Glutamatergic neuron (in vitro differentiated cells): ENCODE results near the gene FOXN3. TPM values are rescaled to one million over a fixed set of nuclear protein-coding genes. Genes with fewer than 3 reads are reported as not detected.

Experiments used
- DNase-seq: peaks from one replicate; pipeline ENCODE4 v3.0.0; 2022
- H3K27ac Mint-ChIP-seq: one replicate; pipeline ENCODE4 v1.8.0; 2020; ENCODE audit warnings: mild to moderate bottlenecking, mixed read lengths, inconsistent platforms; ENCODE audit not compliant: unreplicated experiment
- H3K27me3 Mint-ChIP-seq: one replicate; pipeline ENCODE4 v1.8.0; 2020; ENCODE audit warnings: mild to moderate bottlenecking, moderate library complexity, mixed read lengths, inconsistent platforms; ENCODE audit not compliant: unreplicated experiment
- H3K36me3 Mint-ChIP-seq: one replicate; pipeline ENCODE4 v1.8.0; 2020; ENCODE audit warnings: mild to moderate bottlenecking, mixed read lengths, inconsistent platforms; ENCODE audit not compliant: unreplicated experiment
- H3K4me1 Mint-ChIP-seq: one replicate; pipeline ENCODE4 v1.8.0; 2020; ENCODE audit warnings: mild to moderate bottlenecking, low read depth, mixed read lengths, inconsistent platforms; ENCODE audit not compliant: unreplicated experiment
- H3K4me3 Mint-ChIP-seq: one replicate; pipeline ENCODE4 v1.8.0; 2020; ENCODE audit warnings: mild to moderate bottlenecking, mixed read lengths, inconsistent platforms; ENCODE audit not compliant: unreplicated experiment
- H3K9me3 Mint-ChIP-seq: one replicate; pipeline ENCODE4 v1.8.0; 2020; ENCODE audit warnings: mild to moderate bottlenecking, moderate library complexity, mixed read lengths, inconsistent platforms; ENCODE audit not compliant: unreplicated experiment
- total RNA-seq: library from RNA; stranded (reverse); fragmentation: NEBNext Ultra II Directional; extraction: Animal tissue kit (Norgen Biotek cat#: 25700); gene quantifications from one replicate; pipeline ENCODE4 v1.2.1, GENCODE V29; 2021; ENCODE audit not compliant: unreplicated experiment
- TF ChIP-seq, protein P1 (sequence below): fragments of 200-600 bp; sonication (generic); IDR thresholded peaks from one replicate; pipeline ENCODE4 v1.5.0; 2021; ENCODE audit not compliant: partially characterized antibody, unreplicated experiment

FOXN3 gene
- total RNA-seq, 1 donor from 2014 or later: 139 TPM

- no peak overlapping the region for H3K27ac Mint-ChIP-seq
- TF ChIP-seq, protein P1, sequence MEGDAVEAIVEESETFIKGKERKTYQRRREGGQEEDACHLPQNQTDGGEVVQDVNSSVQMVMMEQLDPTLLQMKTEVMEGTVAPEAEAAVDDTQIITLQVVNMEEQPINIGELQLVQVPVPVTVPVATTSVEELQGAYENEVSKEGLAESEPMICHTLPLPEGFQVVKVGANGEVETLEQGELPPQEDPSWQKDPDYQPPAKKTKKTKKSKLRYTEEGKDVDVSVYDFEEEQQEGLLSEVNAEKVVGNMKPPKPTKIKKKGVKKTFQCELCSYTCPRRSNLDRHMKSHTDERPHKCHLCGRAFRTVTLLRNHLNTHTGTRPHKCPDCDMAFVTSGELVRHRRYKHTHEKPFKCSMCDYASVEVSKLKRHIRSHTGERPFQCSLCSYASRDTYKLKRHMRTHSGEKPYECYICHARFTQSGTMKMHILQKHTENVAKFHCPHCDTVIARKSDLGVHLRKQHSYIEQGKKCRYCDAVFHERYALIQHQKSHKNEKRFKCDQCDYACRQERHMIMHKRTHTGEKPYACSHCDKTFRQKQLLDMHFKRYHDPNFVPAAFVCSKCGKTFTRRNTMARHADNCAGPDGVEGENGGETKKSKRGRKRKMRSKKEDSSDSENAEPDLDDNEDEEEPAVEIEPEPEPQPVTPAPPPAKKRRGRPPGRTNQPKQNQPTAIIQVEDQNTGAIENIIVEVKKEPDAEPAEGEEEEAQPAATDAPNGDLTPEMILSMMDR: no peak
- peaks cover 3% of the 10 kb centered on the region for H3K27me3 Mint-ChIP-seq
- H3K9me3 Mint-ChIP-seq: peaks cover 16% of the 10 kb centered on the region
- no peak overlapping the region for H3K4me3 Mint-ChIP-seq
- peaks cover 16% of the 10 kb centered on the region for H3K4me1 Mint-ChIP-seq
- no peak for DNase-seq
- no peaks in the 10 kb centered on the region for H3K36me3 Mint-ChIP-seq
Observed at GRCh38 chr14:89356496-89356895, 60.5 kb downstream of the FOXN3 start.

- H3K27me3 Mint-ChIP-seq: peaks cover 2% of the 10 kb centered on the region
- H3K4me3 Mint-ChIP-seq: no peak overlapping the region
- H3K4me1 Mint-ChIP-seq: peaks cover 34% of the 10 kb centered on the region
- no peak overlapping the region for H3K27ac Mint-ChIP-seq
- H3K36me3 Mint-ChIP-seq: no peaks in the 10 kb centered on the region
- peaks cover 19% of the 10 kb centered on the region for H3K9me3 Mint-ChIP-seq
- no peak for DNase-seq
- TF ChIP-seq, protein P1: no peak
Observed at GRCh38 chr14:89353766-89354113, 63.3 kb downstream of the FOXN3 start.

DNA sequence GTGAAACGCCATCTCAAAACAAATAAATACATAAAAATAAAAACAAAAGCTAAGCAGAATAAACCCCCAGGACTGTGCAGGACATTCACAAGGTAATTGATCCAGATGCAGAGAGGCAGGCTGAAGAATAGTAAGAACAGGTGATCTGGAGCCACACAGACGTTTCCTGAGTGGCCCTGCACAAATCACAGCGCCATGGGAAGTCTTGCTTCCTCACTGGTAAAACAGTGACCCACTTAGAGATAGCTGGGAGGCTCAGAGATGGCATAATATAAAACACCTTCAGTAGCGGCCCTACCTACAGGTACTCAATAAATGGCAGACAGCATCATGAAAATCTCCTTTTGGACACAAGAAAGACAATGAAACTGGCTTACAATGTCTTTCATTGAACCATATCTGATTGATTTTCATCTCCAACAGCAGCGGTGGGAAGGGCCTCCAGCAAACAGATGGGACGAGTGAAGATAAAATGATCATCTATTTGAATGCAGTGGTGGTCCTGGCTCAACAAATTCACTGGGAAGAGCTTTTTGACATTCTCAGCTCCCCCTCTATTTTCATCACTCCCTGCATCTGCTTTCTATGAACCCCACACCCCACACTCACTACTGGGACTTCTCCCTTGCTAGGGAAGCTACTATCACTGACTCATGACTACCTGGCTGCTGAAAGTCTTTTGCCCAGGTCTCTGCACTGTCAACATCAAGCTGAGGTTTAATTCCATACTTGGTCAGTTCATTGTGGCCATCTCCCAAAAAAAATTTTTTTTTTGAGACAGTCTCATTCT, 63.9 kb downstream of the FOXN3 start:
- Mint-ChIP-seq H3K27ac (no peak overlapping the region), H3K4me1 (peaks cover 38% of the 10 kb centered on the region), H3K36me3 (no peaks in the 10 kb centered on the region), H3K27me3 (peaks cover 2% of the 10 kb centered on the region), H3K4me3 (no peak overlapping the region), H3K9me3 (peaks cover 18% of the 10 kb centered on the region)
- DNase-seq: no peak
- TF ChIP-seq, protein P1: no peak

GRCh38 chr14:89351516-89352404, 65.3 kb downstream of the FOXN3 start:
- peaks cover 18% of the 10 kb centered on the region for H3K9me3 Mint-ChIP-seq
- H3K4me1 Mint-ChIP-seq: peaks cover 41% of the 10 kb centered on the region
- no peak overlapping the region for H3K27ac Mint-ChIP-seq
- DNase-seq: no peak
- TF ChIP-seq, protein P1: no peak
- H3K4me3 Mint-ChIP-seq: no peak overlapping the region
- peaks cover 6% of the 10 kb centered on the region for H3K36me3 Mint-ChIP-seq
- H3K27me3 Mint-ChIP-seq: peaks cover 2% of the 10 kb centered on the region

GRCh38 chr14:89351221-89351515, 65.9 kb downstream of the FOXN3 start:
- Mint-ChIP-seq H3K27me3 (peaks cover 2% of the 10 kb centered on the region), H3K27ac (no peak overlapping the region), H3K4me1 (peaks cover 41% of the 10 kb centered on the region), H3K9me3 (peaks cover 17% of the 10 kb centered on the region), H3K4me3 (no peak overlapping the region), H3K36me3 (peaks cover 10% of the 10 kb centered on the region)
- TF ChIP-seq, protein P1: no peak
- no peak for DNase-seq
